Astrocyte of the hippocampus (primary cell): ENCODE results near the gene GREB1.
A peak's percentile ranks its signal among the peaks of the same experiment; 100 is the strongest.

Source experiments
- DNase-seq: peaks from one replicate; pipeline ENCODE4 v3.0.0; 2011; ENCODE audit warnings: low read depth, low spot score

GREB1 gene

GRCh38 chr2:11512431-11512830, 21.4 kb upstream of the GREB1 start:
- no peak for DNase-seq

- no peak for DNase-seq
Measured at GRCh38 chr2:11513319-11513718, 20.5 kb upstream of the GREB1 start.

- no peak for DNase-seq
Measured at GRCh38 chr2:11514081-11514730, 19.6 kb upstream of the GREB1 start.

- DNase-seq: no peak
Measured at GRCh38 chr2:11514904-11515303, 18.9 kb upstream of the GREB1 start.

- no peak for DNase-seq
Measured at GRCh38 chr2:11515490-11515981, 18.3 kb upstream of the GREB1 start.

GRCh38 chr2:11516984-11517648, 16.7 kb upstream of the GREB1 start:
- no peak for DNase-seq

GRCh38 chr2:11517906-11518305, 15.9 kb upstream of the GREB1 start:
- DNase-seq: no peak

GRCh38 chr2:11520092-11520693, 13.7 kb upstream of the GREB1 start:
- peak; percentile 20 for DNase-seq

GRCh38 chr2:11521775-11522174, 12.1 kb upstream of the GREB1 start:
- no peak for DNase-seq

GRCh38 chr2:11524470-11524869, 9.4 kb upstream of the GREB1 start:
- DNase-seq: no peak

- no peak for DNase-seq
Measured at GRCh38 chr2:11525762-11526161, 8.1 kb upstream of the GREB1 start.

GRCh38 chr2:11527001-11527400, 6.8 kb upstream of the GREB1 start:
- no peak for DNase-seq

- no peak for DNase-seq
Measured at GRCh38 chr2:11528228-11528627, 5.6 kb upstream of the GREB1 start.

- no peak for DNase-seq
Measured at GRCh38 chr2:11530864-11531465, 2.9 kb upstream of the GREB1 start.

GRCh38 chr2:11532416-11533055, 1.3 kb upstream of the GREB1 start:
- DNase-seq: peak; percentile 54

GRCh38 chr2:11534071-11534745, 363 bp downstream of the GREB1 start:
- DNase-seq: no peak

GRCh38 chr2:11534746-11535484, 1.1 kb downstream of the GREB1 start:
- no peak for DNase-seq

GRCh38 chr2:11535899-11536344, 2.1 kb downstream of the GREB1 start:
- DNase-seq: no peak

GRCh38 chr2:11537951-11538350, 4.1 kb downstream of the GREB1 start:
- no peak for DNase-seq

GRCh38 chr2:11539317-11540147, 5.7 kb downstream of the GREB1 start:
- peak; percentile 26 for DNase-seq
